Suppressor macrophage treated with lipopolysaccharide for 4 hours (primary cell): ENCODE data around the gene PI4K2A.
A peak's percentile ranks its signal among the peaks of the same experiment; 100 is the strongest.
"Not testable (repeated sequence)": the region's sequence is repeated elsewhere in the genome, so short reads cannot be mapped to it uniquely, and the experiment has no call there.

Experiments used
- DNase-seq: peaks from one replicate; pipeline ENCODE4 v3.0.0-alpha.2; 2020

Gene PI4K2A

GRCh38 chr10:97632949-97633884 is 7.3 kb upstream of the PI4K2A start, which contains the start of gene MORN4:
TSS of gene MORN4 (minus strand) at chr10:97633500. CDS start at chr10:97619653, 13,847 bp downstream.
- peak; percentile 97 for DNase-seq

- DNase-seq, result peak; percentile 26
These were observed 6.5 kb upstream of the PI4K2A start for GRCh38 chr10:97633921-97634320.

- DNase-seq, result no peak
These were observed 4.9 kb upstream of the PI4K2A start for GRCh38 chr10:97635577-97635976.

- not testable (repeated sequence) for DNase-seq
These were observed 1.4 kb upstream of the PI4K2A start for GRCh38 chr10:97639090-97639489.

- peak; percentile 59 for DNase-seq
These were observed 669 bp downstream of the PI4K2A start for GRCh38 chr10:97640868-97641811.

- DNase-seq, result not testable (repeated sequence)
These were observed 2.1 kb downstream of the PI4K2A start for GRCh38 chr10:97642471-97643159.

GRCh38 chr10:97643441-97643985 is 3.0 kb downstream of the PI4K2A start:
- peak; percentile 25 for DNase-seq

DNA sequence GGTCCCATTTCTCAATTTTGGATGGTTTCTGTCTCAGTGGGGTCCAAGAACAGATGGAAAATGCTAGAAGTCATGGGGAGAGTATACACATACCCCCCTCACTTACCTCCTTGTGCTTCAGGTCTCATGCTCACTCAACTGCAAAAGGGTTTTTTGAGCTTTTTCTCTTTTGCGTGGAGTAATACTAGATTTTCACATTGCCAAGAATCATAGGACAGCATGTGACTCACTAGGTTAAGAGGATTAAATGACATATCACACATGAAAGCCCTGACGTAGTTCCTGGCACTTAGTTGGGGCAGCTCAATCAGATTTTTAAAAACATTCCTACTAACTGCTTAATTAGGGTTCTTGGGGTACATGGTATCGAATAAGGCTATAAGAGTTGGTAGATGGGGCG is 4.5 kb downstream of the PI4K2A start:
- no peak for DNase-seq

DNA sequence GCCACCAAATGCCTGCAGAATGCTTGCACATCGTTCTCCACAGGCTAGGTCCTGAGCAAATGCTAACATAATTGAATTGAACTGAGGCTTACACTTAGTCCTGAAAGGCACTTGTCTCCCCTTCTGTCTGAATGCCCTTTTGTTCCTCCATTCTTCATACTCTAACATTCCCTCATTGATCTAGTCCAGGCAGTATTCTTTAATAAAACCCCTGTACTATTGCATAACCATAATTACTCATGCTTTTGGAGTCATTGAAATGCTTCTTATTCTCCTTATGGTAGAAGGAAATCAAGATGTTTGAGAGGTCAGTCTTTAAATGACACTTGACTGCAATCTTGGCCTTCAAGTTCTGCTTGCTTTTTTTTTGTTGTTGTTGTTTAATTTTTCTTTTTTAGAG is 7.1 kb downstream of the PI4K2A start:
- DNase-seq, result peak; percentile 62

GRCh38 chr10:97648562-97649404 is 8.3 kb downstream of the PI4K2A start:
- DNase-seq, result peak; percentile 92

DNA sequence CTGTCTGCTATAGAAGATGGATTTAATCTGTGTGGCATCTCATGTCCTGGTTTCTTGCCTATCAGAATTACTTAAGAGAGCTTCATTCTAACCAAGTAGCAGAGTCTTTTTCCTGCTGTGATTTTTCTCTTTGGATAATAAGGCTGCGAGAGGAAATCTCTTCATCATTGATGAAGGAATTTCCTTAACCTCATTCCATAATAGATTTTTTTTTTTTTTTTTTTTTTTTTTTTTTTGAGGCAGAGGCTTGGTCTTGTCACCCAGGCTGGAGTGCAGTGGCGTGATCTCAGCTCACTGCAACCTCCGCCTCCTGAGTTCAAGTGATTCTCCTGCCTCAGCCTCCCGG is 8.9 kb downstream of the PI4K2A start:
- not testable (repeated sequence) for DNase-seq

GRCh38 chr10:97650726-97651125 is 10.3 kb downstream of the PI4K2A start:
- peak; percentile 37 for DNase-seq

DNA sequence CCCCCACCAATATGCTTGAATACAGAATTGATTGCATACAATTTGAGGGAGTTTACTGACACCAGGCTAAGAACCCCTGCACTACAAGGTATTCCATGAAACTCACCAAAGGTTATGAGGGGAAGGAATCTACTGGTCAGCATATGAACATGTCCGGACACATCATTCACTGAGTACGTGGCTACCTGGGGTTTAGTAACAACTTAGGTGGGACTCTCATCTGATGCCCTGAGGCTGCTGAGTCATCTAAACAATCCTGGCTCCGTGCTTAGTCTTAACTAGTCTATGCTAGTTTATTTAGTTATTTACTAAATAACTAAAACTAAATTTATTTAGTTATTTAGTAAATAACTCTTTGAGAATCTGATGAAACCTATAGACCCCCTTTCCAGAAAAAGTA is 11.3 kb downstream of the PI4K2A start:
- no peak for DNase-seq

DNA sequence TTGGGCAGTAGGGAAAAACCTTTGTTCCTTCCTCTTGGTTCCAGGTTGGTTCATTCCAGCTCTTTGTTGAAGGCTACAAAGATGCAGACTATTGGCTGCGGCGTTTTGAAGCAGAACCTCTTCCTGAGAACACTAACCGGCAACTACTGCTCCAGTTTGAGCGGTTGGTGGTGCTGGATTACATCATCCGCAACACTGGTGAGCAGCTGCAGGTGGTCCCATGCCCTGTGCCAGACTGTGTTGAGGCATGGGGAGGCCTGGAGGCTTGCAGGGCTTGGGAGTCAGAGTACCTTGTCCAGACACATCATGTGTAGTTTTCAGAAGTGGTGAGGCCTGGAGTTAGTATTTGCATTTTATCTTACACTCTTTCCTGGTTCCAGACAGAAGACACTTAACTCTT is 16.3 kb downstream of the PI4K2A start:
- no peak for DNase-seq

DNA sequence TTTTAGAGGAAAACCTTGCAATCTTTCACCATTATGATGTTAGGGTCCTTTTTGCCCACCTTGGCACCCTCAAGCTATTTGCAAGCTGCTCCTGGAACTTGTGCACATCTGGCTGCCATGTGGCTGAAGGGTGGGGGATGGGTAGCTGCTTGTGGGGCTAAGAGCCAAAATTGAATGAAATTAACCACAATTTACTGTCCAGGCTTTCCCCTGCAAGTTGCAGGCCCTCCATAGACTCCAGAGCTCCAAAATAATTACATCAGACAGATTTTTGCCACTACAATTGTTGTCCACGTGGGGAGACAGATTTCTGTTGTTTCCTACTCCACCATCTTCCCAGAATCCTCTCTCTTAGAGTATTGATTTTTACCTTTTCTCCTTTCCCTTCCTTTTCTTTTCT is 19.1 kb downstream of the PI4K2A start:
- DNase-seq, result no peak

- DNase-seq, result no peak
These were observed 23.9 kb downstream of the PI4K2A start for GRCh38 chr10:97664282-97664850.

DNA sequence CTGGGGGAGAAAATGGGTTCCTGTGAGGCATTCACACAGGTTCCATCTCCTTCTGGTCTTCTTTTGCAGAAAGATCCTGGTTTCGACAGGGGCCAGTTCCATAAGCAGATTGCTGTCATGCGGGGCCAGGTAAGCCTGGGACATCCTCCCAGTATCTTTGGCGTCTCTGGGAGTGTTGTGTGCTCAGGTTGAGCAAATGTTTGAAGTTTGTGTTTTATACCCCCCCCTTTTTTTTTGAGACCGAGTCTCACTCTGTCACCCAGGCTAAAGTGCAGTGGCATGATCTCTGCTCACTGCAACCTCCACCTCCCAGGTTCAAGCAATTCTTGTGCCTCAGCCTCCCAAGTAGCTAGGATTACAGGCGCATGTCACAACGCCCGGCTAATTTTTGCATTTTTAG is 26.5 kb downstream of the PI4K2A start:
- no peak for DNase-seq

DNA sequence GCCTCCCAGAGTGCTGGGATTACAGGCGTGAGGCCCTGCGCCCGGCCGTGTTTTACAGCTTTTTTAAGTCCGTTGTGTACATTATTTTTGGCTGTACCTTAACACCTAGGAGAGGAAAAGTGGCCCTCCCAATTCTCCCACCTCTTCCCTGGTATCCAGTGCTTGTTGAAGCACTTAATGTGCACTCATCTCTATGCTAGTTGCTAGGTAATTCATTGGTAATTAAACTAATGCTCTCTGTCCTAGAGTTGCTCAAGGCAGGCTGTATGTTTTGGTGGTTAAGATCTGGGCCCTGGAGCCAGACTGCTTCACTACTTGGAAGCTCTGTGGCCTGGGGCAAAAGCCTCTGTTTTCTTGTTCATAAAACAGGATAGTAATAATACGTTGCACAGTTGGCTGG is 27.0 kb downstream of the PI4K2A start:
- no peak for DNase-seq

DNA sequence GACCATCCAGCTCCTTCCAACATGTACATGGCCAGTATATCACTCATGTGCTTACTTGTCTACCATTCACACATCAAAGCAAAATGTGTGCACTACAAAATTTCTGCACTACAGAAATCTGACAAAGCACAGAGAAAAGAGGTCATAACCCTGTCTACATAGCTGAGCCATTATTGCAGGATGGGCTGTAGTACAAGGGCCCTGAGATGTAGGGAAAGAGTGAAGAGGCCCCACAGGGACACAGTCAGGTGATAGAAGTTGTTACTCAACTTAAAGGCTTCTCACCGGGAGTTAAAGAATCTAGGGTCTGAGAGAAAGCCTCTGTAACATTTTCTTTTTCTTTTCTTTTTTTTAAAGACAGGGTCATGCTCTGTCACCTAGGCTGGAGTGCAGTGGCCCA is 29.1 kb downstream of the PI4K2A start:
- DNase-seq, result no peak

GRCh38 chr10:97673736-97674525 is 33.5 kb downstream of the PI4K2A start:
- DNase-seq, result peak; percentile 42
